Sigmoid colon (tissue), 4 donors: ENCODE data around the gene USHBP1.

Experiments
- EP300 ChIP-seq, 4 donors: sonication (generic); formaldehyde crosslinking; IDR thresholded peaks; one replicate each; pipeline ENCODE4 v1.6.1; 2017; ENCODE audit warnings: antibody characterized with exemption in 4 of 4
- POLR2AphosphoS5 ChIP-seq, 4 donors: sonication (generic); formaldehyde crosslinking; IDR thresholded peaks; one replicate each; pipeline ENCODE4 v1.6.1; 2017; ENCODE audit warnings: antibody characterized with exemption in 4 of 4
- TF ChIP-seq, protein P1 (sequence below), 4 experiments: fragments of 450-650 bp in 3 of 4; fragments of 200-600 bp in 1 of 4; IDR thresholded peaks; one replicate each; pipeline ENCODE4 v1.5.1; 2016 to 2019; ENCODE audit warnings: antibody characterized with exemption in 4 of 4, mild to moderate bottlenecking in 3 of 4, moderate library complexity in 2 of 4

DNA sequence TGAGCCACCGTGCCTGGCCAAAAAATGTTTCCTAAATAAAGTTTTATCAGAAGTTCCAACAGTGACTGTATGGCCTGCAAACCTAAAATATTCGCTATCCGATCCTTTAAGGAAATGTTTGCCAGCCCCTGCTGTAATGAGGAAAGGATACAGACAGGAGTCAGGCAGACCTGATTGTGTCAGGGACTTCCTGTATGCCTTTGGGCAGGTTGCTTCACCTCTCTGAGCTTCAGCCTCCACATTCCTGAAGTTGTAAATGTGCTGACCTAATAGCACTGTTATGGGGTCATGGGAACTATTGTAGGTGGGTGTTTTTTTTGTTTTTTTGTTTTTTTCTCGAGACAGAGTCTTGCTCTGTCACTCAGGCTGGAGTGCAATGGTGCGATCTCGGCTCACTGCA is 32.4 kb upstream of the USHBP1 start:
- TF ChIP-seq, protein P1, sequence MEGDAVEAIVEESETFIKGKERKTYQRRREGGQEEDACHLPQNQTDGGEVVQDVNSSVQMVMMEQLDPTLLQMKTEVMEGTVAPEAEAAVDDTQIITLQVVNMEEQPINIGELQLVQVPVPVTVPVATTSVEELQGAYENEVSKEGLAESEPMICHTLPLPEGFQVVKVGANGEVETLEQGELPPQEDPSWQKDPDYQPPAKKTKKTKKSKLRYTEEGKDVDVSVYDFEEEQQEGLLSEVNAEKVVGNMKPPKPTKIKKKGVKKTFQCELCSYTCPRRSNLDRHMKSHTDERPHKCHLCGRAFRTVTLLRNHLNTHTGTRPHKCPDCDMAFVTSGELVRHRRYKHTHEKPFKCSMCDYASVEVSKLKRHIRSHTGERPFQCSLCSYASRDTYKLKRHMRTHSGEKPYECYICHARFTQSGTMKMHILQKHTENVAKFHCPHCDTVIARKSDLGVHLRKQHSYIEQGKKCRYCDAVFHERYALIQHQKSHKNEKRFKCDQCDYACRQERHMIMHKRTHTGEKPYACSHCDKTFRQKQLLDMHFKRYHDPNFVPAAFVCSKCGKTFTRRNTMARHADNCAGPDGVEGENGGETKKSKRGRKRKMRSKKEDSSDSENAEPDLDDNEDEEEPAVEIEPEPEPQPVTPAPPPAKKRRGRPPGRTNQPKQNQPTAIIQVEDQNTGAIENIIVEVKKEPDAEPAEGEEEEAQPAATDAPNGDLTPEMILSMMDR (IDR thresholded peaks at IDR 0.05): no peak
- TF ChIP-seq POLR2AphosphoS5 (IDR thresholded peaks at IDR 0.05): no peak
- no peak for TF ChIP-seq EP300 (IDR thresholded peaks at IDR 0.05)
